ENCODE results near the gene LYZL1. TPM values are rescaled to one million over a fixed set of nuclear protein-coding genes. Genes with fewer than 3 reads are reported as not detected.
"Not testable (repeated sequence)": the region's sequence is repeated elsewhere in the genome, so short reads cannot be mapped to it uniquely, and the experiment has no call there.

The LYZL1 gene
- total RNA-seq, 1 donor from 2014 or later: not detected

- H3K27me3 Mint-ChIP-seq (ENCODE audit: unreplicated experiment): peaks cover 3% of the 10 kb centered on the region
- H3K9me3 Mint-ChIP-seq (ENCODE audit: unreplicated experiment): no peaks in the 10 kb centered on the region
- no peak for TF ChIP-seq CTCF (IDR thresholded peaks at IDR 0.05; ENCODE audit: unreplicated experiment)
- no peak for DNase-seq (ENCODE audit: low spot score)
- H3K4me1 Mint-ChIP-seq (ENCODE audit: unreplicated experiment): no peaks in the 10 kb centered on the region
- no peak overlapping the region for H3K27ac Mint-ChIP-seq (ENCODE audit: unreplicated experiment)
- no peak overlapping the region for H3K4me3 Mint-ChIP-seq (ENCODE audit: unreplicated experiment)
- no peaks in the 10 kb centered on the region for H3K36me3 Mint-ChIP-seq (ENCODE audit: low read depth, unreplicated experiment)
Measured at GRCh38 chr10:29309465-29309864, 20.6 kb downstream of the LYZL1 start.

GRCh38 chr10:29310463-29310862 lies 21.6 kb downstream of the LYZL1 start:
- not testable (repeated sequence) for H3K27ac Mint-ChIP-seq (ENCODE audit: unreplicated experiment); H3K27me3 Mint-ChIP-seq (ENCODE audit: unreplicated experiment); H3K9me3 Mint-ChIP-seq (ENCODE audit: unreplicated experiment); DNase-seq (ENCODE audit: low spot score); H3K4me3 Mint-ChIP-seq (ENCODE audit: unreplicated experiment); H3K36me3 Mint-ChIP-seq (ENCODE audit: low read depth, unreplicated experiment); H3K4me1 Mint-ChIP-seq (ENCODE audit: unreplicated experiment)

GRCh38 chr10:29313071-29313470 lies 24.2 kb downstream of the LYZL1 start:
- Mint-ChIP-seq H3K4me1 (ENCODE audit: unreplicated experiment) (peaks cover under 1% of the 10 kb centered on the region), H3K9me3 (ENCODE audit: unreplicated experiment) (no peaks in the 10 kb centered on the region), H3K36me3 (ENCODE audit: low read depth, unreplicated experiment) (no peaks in the 10 kb centered on the region), H3K27me3 (ENCODE audit: unreplicated experiment) (peaks cover 4% of the 10 kb centered on the region), H3K4me3 (ENCODE audit: unreplicated experiment) (no peak overlapping the region), H3K27ac (ENCODE audit: unreplicated experiment) (no peak overlapping the region)
- no peak for DNase-seq (ENCODE audit: low spot score)
- TF ChIP-seq CTCF (IDR thresholded peaks at IDR 0.05; ENCODE audit: unreplicated experiment): no peak

GRCh38 chr10:29314726-29315125 lies 25.9 kb downstream of the LYZL1 start:
- DNase-seq (ENCODE audit: low spot score): no peak
- H3K4me1 Mint-ChIP-seq (ENCODE audit: unreplicated experiment): peaks cover 9% of the 10 kb centered on the region
- H3K27ac Mint-ChIP-seq (ENCODE audit: unreplicated experiment): no peak overlapping the region
- no peak overlapping the region for H3K4me3 Mint-ChIP-seq (ENCODE audit: unreplicated experiment)
- no peak for TF ChIP-seq CTCF (IDR thresholded peaks at IDR 0.05; ENCODE audit: unreplicated experiment)
- H3K27me3 Mint-ChIP-seq (ENCODE audit: unreplicated experiment): peaks cover 3% of the 10 kb centered on the region
- H3K36me3 Mint-ChIP-seq (ENCODE audit: low read depth, unreplicated experiment): no peaks in the 10 kb centered on the region
- H3K9me3 Mint-ChIP-seq (ENCODE audit: unreplicated experiment): no peaks in the 10 kb centered on the region

- Mint-ChIP-seq H3K4me3 (ENCODE audit: unreplicated experiment) (no peak overlapping the region), H3K36me3 (ENCODE audit: low read depth, unreplicated experiment) (no peaks in the 10 kb centered on the region), H3K4me1 (ENCODE audit: unreplicated experiment) (peaks cover 9% of the 10 kb centered on the region), H3K27ac (ENCODE audit: unreplicated experiment) (no peak overlapping the region), H3K27me3 (ENCODE audit: unreplicated experiment) (peaks cover 2% of the 10 kb centered on the region), H3K9me3 (ENCODE audit: unreplicated experiment) (no peaks in the 10 kb centered on the region)
- no peak for DNase-seq (ENCODE audit: low spot score)
- TF ChIP-seq CTCF (IDR thresholded peaks at IDR 0.05; ENCODE audit: unreplicated experiment): no peak
Measured at GRCh38 chr10:29315814-29316213, 26.9 kb downstream of the LYZL1 start.
